Measurements from ENCODE around the gene CTDP1.

The CTDP1 gene

DNA sequence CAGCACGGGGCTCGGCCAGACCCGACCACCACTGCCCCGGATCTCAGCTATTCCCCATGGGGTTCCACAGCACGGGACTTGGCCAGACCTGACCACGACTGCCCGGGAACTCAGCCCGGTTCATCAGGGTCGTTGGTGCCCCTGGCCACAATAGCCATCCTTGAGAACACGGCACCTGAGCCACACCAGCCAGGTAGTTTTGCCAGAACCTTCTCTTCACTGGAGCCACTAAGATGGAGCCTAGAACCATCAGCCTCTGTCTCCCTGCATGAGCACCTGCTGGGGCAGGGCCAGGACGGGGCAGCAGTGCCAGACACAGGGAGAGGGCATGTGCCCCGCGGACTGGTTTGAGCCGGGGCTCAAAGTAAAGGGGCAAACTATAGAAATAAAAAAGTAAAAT, 106.7 kb downstream of the CTDP1 start:
- DNase-seq, result no peak

DNA sequence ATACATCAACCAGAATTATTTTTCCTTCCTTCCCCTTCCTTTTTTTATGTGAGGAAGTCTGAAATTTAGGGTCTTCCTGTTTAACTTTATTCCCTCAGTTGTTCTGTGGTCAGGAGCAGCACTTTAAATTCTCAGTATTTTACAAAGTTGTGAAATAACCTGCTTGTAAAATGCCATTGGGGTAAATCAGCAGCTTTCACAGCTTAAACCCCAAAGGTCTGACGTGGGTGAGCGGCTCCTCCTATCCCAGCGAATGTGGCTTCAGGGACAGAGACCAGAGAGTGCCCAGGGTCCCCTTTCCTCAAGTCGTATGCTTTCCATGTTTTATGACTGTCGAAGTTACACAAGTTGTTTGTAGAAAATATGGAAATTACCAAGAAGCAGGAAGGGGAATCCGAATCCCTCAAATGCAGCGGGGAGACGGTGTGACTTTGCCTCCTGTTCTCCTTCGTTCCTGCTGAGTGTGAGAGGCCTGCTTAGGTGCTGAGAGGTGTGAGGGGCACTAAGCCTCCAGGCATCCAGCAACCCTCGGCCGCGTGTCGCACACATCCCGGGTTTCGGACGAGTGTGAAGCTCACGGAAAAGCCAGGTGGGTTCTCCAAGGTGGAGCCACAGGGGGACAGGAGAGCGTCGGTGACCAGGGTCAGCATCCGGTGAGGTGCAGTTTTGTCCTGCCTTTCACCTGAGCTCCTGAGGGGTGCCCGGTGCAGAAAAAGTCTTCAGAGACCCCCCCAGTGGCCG, 107.4 kb downstream of the CTDP1 start:
- DNase-seq, result no peak

DNA sequence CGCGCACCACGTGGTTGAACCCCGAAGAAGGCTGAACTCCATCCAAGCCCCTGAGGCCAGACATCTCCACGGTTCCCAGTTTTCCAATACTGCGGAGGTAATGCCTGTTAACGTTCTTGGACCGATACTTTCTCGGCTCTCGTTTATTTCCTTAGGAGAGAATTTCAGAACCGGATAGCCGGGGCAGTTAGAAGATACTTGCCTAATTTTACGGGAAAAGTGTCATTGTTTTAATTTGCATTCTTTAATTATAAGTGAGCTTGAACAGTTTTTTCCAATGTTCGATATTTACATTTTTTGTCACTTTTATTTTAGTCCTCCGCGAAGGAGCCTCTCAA, 107.9 kb downstream of the CTDP1 start:
- no peak for DNase-seq

DNA sequence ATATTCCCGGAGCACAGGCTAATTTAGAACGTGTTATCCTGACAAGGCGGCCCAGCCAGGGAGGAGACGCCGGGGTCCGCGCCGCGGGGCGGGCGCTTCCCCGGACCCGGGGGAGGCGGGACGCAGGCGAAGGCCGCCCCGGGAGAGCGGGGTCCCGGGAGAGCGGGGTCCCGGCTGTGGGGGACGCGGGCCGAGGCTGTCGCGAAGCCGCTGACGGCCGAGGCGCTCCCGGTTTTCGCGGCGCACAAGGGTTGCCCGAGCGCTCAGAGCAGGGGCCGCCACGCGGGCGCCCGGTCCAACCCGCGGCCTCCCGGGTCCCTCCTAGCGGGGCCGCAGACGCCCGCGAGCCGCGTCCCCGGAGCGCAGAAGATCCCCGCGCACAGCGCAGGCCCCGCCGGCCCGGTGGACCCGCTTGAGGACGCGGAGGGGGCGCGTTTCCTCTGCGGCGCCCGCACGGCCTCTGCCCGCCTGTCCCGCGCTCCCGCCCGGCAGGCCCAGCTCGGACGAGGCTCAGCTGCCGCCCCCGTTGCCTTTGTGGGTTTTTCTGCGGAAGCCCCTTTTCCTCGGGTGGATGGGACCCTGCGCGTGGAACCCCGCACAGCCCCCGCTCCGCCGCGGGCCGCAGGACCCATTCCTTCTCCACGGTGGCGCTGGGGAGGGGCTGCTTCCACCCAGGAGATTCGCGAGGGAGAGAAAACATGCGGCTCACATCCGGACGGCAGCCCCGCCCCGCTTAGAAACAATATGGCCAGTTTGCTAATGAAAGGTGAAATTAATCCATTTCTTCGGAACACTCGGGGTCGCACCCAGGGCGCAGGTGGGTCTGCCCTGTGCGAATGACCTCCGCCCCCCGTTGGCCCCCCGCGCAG, 108.5 kb downstream of the CTDP1 start:
- DNase-seq, result no peak

DNA sequence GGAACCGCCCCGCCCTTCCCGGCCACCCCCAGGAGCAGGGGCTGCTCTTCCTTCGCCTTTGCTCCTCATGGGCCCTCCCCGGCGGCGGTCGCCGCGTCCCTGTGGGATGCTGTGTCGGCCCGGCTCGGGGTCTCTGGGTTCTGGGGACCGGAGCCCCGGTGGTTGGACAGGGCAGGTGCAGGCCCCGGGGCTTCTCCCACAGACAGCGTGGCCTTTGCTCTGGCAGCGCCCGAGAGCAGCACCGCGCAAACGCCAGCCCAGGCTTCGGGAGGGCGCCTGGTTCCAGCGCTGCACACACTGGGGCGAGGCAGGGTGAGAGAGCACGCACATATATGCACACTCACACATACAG, 109.1 kb downstream of the CTDP1 start:
- DNase-seq, result no peak

DNA sequence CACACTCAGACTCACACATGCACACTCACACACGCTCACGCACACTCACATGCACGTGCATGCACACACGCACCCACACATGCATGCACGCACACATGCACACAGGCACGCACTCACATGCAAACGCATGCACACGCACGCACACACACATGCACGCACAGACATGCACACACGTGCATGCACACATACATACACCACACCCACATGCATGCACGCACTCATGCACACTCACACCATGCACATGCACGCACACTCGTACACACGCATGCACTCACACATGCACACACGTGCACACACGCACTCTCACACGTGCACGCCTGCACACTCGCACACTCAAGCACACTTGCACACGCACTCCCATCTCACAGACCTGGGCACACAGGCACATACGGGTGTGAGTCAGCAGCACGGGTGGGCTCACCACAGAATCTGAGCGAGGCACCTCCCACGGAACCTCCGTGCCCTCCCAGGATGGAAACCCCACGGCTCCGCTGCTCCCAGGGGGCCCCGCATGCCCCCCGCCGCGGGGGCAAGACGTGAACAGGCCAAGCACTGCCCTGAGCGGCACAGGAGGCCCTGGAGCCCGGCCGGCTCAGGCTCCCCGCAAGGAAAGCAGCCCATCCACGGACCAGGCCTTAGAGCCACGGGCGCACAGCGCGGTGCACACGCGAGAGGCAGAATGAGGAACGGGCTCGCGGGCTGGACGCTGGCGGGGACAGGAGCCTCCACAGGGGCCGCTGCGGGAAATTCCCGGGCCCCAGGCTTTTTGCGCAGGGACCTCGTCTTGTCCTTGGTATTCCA, 109.7 kb downstream of the CTDP1 start:
- DNase-seq, result no peak

DNA sequence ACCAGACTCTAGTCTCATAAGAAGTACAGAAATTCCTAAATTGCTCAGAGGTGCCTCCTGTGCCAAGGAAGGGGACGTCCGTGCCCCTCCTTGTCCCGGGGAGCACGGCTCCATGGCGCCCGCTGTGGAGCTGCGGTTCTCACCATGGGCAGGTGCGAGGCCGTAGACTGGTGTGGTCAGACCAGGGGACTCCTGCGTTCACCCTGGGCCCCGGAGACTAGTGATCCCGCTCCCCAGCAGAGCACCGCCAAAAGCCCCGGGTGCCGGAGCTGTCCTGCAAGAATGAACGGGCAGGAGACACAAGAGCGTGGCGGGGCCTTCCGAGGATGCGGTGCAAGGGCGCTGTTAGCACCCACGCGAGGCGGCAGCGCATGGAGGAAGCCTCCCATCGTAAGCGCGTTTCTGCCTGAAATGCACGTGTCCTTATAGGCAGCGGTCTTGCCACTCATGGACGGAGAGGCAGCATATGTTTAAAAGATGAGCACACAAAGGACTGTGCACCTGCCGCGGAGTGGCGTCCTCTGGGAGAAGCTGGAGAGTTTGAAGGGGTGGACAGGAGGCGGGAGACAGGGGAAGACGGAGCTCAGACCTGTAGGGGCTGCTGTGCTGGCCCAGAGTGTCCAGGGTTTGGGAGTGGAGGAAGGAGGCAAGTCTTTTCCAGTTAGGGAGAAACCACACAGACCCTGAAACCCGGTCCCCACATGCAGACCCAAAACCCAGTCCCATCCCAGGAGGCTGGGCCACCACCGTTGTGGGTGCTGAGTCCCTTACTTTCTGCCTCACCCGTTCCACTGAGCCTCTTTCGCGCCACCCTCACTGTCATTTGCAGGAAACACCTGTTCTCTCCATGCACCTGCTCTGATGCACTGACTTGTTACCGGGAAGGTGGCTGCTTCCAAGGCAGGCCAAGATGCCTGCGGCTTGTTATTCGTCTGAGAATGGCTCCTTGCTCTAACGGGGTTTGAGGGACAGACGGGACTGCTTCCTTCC, 110.6 kb downstream of the CTDP1 start:
- peak; percentile 58 to 91 (median 81) for DNase-seq

DNA sequence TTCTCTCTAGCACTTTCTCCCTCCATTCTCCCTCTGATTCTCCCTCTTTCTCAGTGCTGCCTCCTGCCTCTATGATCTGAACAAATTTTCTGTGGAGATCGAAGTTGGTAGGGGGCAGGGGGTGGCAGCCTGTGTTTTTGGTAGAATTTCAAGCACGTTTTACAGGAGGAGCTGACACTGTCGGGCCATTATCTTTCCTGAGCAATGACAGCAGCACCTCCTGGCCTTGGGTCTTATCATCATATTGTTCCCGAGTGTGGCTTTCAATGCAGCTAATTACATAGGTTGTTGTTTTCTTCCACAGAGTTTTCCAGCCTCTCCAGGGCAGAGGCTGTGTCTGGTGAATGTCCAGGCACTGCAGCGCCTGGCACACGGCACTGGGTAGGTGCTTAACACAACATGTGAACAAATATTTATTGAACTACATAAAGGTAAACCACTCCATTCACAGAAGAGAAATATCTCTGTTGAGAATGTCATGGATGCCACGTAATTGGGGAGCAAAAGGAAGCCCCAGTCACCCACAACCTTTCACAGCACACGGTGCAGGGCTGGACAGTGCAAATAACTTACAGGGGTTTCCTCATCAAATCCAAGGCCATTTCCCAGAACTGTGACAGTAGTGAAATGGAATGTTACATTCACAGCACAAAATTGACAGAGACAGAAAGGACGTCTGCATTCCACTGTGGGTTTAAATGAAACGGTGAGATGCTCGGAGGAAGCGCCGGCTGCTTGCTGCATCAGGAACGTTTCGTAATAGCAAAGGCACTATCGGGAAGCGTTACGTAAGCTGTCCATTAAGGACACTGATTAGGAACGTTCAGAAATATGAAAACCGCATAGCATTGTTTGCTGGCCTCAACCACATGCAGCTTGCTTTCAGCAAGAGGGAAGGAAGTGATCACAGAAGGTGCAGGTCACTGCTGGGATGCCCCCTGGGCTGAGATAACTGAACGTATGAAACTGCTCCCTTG, 111.7 kb downstream of the CTDP1 start:
- peak in 2 of 3 experiments; percentile 64 to 80 for DNase-seq

DNA sequence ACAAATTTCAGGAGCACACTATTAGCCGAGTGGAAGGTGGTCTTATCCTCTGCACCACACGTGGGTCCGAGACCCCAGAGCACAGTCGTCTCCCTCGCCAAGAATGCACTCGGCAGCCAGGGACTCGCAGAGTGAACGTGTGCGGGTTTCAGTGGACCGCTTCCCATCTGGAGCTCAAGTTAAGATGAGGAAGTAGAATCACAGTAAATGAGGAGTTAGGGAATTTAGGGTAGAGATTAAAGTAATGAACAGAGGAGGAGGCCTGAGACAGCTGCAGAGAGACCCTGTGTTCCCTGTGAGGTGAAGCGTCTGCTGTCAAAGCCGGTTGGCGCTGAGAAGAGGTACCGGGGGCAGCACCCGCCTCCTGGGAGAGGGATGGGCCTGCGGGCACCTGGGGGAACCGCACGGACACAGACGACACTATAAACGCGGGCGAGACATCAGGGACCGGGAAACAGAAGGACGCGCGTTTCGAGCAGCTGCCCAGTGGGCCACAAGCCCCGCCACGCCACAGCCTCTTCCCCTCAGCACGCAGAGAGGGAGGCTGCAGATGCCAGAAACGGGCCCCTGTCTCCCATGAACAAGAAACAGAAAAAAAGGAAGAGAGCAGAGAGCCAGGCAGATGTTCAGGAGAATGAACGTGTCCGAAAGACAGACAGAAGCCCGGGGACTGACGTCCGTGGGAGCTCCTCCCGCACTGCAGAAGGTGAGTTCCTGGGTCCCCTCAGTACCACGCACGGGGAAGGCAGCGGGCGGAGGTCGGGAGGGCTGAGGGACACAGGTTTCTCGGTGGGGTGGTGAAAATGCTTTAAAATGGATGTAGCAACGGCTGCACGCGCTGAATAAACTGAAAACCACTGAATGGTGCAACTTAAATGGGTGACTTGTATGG, 112.7 kb downstream of the CTDP1 start:
- DNase-seq, result no peak

DNA sequence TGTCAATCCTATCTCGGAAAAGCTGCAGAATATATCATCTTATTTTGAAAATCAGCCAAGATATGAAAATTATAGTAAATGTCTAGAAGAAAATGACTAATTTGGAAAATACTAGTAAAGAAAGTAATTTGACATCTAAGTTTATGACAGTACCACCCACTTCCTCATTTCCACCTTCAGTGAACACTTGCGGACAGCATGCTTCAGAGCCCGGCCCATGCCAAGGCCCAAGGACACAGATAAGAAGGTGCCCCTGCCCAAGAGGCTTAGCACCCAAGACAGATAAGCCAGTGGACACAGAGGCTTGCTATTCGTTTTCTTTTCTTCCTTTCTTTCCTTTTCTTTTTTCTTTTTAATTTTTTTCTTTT, 113.4 kb downstream of the CTDP1 start:
- DNase-seq, result no peak

DNA sequence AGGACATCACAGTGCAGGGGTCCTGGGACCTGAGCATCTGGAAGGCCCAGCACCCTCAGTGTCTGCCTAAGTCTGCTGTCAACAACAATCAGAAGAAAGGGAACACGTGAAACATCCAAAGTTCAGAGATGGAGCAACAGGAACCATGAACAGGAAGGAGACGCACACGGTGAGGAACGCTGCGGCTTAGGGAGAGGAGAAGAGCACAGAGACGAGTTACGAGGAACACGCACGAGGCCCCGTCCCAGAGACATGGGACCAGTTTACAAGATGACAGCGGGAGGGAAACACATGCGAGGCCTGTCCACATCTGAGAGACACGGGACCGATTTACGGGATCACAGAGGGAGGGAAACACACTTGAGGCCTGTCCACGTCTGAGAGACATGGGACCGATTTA, 115.2 kb downstream of the CTDP1 start:
- no peak for DNase-seq

DNA sequence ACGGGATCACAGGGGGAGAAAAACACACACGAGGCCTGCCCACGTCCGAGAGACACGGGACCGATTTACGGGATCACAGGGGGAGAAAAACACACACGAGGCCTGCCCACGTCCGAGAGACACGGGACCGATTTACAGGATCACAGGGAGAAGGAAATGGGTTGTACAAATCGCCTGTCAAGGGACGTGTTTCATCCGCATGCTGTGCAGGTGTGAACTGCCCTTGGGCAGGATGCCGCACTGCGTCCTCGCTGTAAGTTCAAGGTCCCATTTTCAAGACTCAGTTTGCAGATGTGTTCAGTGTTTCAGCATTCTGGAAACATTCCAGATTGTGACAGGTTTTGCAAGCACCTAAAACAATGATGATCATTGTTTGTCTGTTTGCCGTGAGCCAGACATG, 115.8 kb downstream of the CTDP1 start:
- DNase-seq, result no peak

DNA sequence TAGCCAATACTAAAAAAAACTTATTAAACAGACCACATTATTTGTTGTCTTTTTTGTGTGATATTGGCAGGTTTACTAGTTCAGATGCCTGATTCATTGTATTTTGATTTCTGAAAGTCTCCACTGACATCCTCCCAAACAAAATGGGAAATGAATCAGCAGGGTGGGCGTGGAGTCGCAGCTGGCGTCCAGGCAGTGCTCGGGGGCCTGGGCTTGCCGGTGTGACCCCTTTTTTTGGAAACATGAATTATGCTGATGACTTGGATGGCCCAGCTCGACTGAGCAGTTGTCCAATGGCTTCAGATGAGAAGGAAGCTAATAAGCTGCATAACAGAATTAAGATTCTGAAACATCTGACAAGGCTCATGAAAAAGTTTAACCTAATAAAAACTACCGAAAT, 116.4 kb downstream of the CTDP1 start:
- DNase-seq, result no peak

DNA sequence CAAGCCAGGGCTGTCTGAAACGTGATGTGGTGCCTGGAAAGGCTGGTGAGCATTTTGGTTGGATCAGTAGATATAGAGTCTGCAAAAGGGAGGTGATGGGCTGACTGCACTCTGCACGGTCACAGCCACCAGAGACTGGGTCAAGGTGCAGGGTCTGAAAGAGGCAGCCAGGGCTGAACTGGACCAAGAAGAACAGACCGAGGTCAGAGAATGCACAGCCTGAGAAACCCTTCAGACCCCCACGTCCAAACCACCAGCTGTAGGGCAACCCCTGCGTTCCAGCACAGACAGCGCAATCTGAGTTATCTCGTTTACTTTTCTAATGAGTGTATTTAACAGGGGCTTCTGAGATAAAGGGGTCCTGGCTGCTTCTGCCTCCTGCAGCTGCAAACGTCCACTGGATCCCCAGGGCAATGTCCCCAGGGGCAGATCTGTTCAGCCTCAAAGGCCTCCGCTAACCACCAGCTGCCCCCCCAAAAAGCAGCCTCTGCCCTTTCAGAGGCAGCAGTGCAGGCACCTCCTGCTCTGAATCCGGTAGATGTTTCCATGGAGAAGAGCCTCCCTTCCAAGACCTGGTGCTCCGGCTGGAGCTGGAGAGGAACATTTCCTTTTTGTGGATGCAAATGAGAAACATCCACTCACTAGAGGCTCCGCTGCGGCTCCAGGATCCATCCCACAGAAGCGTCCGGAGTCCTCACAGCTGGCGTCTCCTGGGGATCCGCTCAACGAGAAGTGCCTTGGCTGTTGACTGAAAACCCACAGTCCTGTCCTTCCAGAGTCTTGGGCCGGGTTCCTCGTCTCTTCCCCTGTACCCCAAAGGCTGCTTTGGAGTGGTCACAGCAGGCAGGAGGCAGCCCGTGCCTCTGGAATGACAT, 117.2 kb downstream of the CTDP1 start:
- peak; percentile 41 to 64 (median 64) for DNase-seq

DNA sequence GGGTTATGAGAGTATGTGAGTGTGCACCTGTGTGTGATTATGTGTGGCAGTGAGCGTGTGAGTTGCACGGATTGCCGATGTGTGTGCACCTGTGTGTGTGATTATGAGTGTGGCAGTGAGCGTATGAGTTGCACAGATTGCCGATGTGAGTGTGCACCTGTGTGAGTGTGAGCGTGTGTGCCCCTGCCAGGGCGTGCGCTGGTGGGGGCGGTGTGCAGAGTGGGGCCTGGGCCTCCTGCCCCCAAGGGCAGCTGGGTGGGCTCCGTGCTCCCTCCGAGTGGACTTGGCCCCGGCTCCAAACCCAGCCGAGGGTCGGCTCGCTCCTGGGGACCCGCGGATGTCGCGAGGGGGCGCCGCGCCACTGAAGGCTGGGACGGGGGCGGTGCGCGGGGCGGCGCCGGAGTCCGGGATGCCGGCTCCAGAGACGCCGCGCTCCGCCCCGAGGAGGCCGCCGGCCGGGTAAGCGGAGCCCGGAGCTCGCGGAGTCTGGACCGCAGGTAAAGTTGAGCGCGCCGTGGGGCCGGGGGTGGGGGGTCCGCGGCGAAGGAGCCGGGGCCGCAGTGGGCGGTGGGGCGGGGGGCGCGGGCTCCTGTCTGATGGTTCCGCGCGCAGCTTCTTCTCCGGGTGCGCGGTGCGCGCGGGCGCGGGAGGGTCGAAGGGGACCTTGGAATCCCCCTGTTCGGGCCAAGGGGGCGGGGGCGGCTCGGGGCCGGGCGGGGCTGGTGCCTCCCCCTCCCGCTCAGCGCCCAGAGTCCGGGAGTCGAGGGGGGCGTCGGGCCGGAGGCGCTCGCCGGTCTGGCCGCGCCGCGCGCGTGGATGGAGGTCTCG, 118.1 kb downstream of the CTDP1 start, which contains the start of gene KCNG2:
TSS of gene KCNG2 (plus strand) at position 421 of the 828 bp plus-strand sequence. CDS start 65,730 bp downstream, outside the sequence.
- peak; percentile 6 to 63 (median 59) for DNase-seq

DNA sequence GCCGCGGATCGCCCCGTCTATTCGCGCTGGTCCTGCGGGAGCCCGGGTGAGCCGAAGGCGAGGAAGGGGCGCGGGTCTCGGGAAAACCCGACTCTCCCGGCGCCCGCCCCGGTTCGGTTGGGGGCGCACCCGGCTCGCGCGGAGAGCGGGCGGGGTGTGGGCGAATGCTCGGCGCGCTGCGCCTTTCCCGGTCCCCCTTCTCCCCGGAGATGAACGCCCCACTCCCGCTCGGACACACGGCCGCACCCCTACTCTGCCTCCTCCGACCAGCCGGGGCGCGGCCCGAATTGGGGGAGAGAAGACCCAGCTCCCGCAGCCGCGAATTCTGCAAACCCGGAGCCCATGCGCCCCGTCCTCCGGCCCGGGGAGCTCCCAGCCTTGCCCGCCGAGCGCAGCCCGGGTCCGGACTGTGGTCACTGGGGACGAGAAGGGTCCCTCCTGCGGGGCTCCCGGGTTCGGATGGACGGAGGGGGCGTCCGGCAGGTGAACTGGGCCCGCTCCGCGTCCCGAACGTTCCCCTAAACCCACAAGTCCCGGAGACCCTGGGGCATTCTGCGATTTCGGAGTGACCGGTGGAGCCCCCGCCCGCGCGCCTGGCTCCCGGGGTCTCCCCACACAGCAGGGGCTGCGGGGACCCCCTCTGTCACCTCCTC, 118.9 kb downstream of the CTDP1 start:
- peak in 2 of 3 experiments; percentile 53 to 56 for DNase-seq

DNA sequence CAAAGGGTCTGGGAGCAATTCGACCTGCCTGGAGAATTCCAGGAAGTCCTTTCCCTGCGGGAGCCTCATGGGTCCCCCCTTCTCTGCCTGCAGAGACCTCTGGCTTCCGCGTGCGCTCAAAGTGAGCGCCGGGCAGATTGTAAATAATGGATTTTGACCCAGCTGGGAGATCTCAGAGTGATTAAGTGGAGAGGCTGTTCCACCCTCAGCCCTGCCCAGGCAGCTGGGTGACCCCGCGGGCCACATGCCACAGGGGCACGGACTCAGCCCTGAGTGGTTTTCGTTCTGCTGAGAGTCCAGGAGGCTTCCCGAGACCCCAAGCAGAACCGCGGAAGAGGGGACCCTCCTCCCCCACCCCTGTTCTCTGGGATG, 119.4 kb downstream of the CTDP1 start:
- peak in 2 of 3 experiments; percentile 59 to 71 for DNase-seq
